Uterus (tissue), 4 donors: Measurements from ENCODE around the gene IFITM5. TPM values are rescaled to one million over a fixed set of nuclear protein-coding genes. Genes with fewer than 3 reads are reported as not detected.

ENCODE experiments used
- DNase-seq, 2 donors: peaks; one replicate each; pipeline ENCODE4 v3.0.0-alpha.2; 2019 to 2020
- H3K27ac ChIP-seq, 2 donors: fragments of 200-600 bp; sonication (generic); 1 replicate in 1 of 2; 2 replicates in 1 of 2; pipeline ENCODE4 v1.5.1; 2016 to 2018
- H3K27me3 ChIP-seq, 2 donors: fragments of 200-600 bp; sonication (generic); one replicate each; pipeline ENCODE4 v1.5.1; 2018 to 2019; ENCODE audit warnings: control low read depth in 1 of 2
- H3K36me3 ChIP-seq, 2 donors: fragments of 200-600 bp; sonication (generic); one replicate each; pipeline ENCODE4 v1.5.1; 2019; ENCODE audit warnings: control low read depth in 1 of 2
- H3K4me1 ChIP-seq, 2 donors: fragments of 200-600 bp; sonication (generic); one replicate each; pipeline ENCODE4 v1.5.1; 2018 to 2019; ENCODE audit warnings: control low read depth in 1 of 2
- H3K4me3 ChIP-seq, 2 donors: fragments of 200-600 bp; sonication (generic); 1 replicate in 1 of 2; 2 replicates in 1 of 2; pipeline ENCODE4 v1.5.1; 2018 to 2019; ENCODE audit warnings: mild to moderate bottlenecking in 1 of 2
- H3K9me3 ChIP-seq, 2 donors: fragments of 200-600 bp; sonication (generic); one replicate each; pipeline ENCODE4 v1.5.1; 2019; ENCODE audit warnings: control low read depth in 1 of 2
- POLR2A ChIP-seq, 2 donors: fragments of 450-650 bp; IDR thresholded peaks; one replicate each; pipeline ENCODE4 v1.6.1; 2016; ENCODE audit warnings: antibody characterized with exemption in 2 of 2, mild to moderate bottlenecking in 1 of 2, moderate library complexity in 1 of 2
- intact Hi-C: fragments of 100-400 bp; cut with DNase I; formaldehyde crosslinking; loops from one replicate; pipeline ENCODE4 v1.15.1; 2023; ENCODE audit warnings: low total_unique reads
- total RNA-seq, 4 donors: library from RNA; depleted of rRNA in 3 of 4; stranded (reverse); fragments of >200 nt in 3 of 4; gene quantifications; one replicate each; pipeline versions ENCODE4 v1.1.0 to v1.2.4, GENCODE V29; 2014 to 2023
- TF ChIP-seq, protein P1 (sequence below), 4 experiments: fragments of 200-600 bp in 2 of 4; fragments of 450-650 bp in 2 of 4; sonication (generic) in 2 of 4; IDR thresholded peaks; one replicate each; pipeline ENCODE4 v1.5.1; 2016 to 2019; ENCODE audit warnings: antibody characterized with exemption in 4 of 4, mild to moderate bottlenecking in 2 of 4, moderate library complexity in 1 of 4
- donor health status: DM: yes; HTN: yes; CAD: no.

Gene IFITM5
- not detected for total RNA-seq

DNA sequence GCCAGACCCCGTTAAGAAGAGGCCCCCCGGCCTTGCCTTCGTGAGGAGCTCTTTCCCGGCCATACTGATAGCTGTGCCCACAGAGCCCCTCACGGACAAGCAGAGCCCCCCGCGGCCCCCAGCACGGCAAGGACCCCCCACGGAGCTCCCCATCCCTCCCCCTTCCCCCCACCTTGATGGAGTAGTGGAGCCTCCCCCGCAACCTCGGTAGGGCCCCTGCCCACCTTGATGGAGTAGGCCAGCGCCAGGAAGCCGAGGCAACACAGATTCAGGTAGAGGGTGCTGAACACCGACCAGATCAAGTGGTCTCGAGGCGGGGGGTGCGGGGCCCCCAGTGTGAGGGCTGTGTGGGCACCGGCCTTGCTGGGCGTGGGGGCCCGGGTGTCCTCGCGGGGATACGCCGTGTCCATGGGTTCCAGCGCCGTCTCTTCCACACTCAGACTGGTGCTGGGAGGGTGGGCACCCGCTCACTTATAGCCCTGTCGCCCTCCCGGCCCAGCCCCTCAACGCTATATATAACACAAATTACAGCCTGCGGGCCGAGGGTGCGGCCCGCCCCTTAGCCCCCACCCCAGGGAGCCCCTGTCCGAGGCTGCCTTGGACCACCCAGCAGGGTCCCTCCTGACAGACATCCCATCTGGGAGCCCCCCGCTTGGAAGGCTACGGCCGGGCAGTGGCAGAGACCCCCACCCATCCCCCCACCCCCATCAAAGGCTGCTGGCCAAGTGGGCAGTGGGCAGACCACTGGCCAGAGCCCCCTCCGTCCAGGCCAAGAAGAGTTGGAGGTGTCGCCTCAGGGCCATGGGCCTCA is at the start of gene IFITM5:
IFITM5 (minus strand) TSS at position 446 of the 811 bp plus-strand sequence; CDS start at position 410, 36 bp downstream.
- H3K4me1 ChIP-seq: no peaks in the 10 kb centered on the region
- H3K36me3 ChIP-seq: no peaks in the 10 kb centered on the region
- peaks cover 0 to 5% of the 10 kb centered on the region in 2 donors for H3K27me3 ChIP-seq
- intact Hi-C loops: no loop called here
- TF ChIP-seq POLR2A (IDR thresholded peaks at IDR 0.05): no peak
- TF ChIP-seq, protein P1, sequence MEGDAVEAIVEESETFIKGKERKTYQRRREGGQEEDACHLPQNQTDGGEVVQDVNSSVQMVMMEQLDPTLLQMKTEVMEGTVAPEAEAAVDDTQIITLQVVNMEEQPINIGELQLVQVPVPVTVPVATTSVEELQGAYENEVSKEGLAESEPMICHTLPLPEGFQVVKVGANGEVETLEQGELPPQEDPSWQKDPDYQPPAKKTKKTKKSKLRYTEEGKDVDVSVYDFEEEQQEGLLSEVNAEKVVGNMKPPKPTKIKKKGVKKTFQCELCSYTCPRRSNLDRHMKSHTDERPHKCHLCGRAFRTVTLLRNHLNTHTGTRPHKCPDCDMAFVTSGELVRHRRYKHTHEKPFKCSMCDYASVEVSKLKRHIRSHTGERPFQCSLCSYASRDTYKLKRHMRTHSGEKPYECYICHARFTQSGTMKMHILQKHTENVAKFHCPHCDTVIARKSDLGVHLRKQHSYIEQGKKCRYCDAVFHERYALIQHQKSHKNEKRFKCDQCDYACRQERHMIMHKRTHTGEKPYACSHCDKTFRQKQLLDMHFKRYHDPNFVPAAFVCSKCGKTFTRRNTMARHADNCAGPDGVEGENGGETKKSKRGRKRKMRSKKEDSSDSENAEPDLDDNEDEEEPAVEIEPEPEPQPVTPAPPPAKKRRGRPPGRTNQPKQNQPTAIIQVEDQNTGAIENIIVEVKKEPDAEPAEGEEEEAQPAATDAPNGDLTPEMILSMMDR (IDR thresholded peaks at IDR 0.05): no peak
- H3K4me3 ChIP-seq: no peak within 1 kb of the TSS
- no peak within 1 kb of the TSS for H3K27ac ChIP-seq
- no peak for DNase-seq
- H3K9me3 ChIP-seq: no peaks in the 10 kb centered on the region

DNA sequence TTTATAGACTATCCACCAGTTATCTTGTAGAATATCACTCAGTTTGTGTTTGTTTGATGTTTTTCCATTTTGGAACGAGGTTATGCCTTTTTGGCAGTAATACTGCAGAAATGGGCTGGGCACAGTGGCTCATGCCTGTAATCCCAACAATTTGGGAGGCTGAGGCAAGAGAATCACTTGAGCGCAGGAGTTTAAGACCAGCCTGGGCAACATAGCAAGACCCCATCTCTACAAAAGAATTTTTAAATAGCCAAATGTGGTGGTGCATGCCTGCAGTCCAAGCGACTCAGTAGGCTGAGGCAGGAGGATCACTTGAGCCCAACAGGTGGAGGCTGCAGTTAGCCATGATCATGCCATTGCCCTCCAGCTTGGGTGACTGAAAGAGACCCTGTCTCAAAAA is 47.2 kb upstream of the IFITM5 start:
- intact Hi-C loops: no loop called here
- no peaks in the 10 kb centered on the region for H3K4me1 ChIP-seq
- no peaks in the 10 kb centered on the region for H3K36me3 ChIP-seq
- H3K27me3 ChIP-seq: no peaks in the 10 kb centered on the region
- TF ChIP-seq, protein P1 (IDR thresholded peaks at IDR 0.05): no peak
- TF ChIP-seq POLR2A (IDR thresholded peaks at IDR 0.05): no peak
- no peak overlapping the region for H3K4me3 ChIP-seq
- H3K9me3 ChIP-seq: no peaks in the 10 kb centered on the region
- no peak for DNase-seq
- H3K27ac ChIP-seq: no peak overlapping the region

GRCh38 chr11:344836-345578 is 45.7 kb upstream of the IFITM5 start:
- DNase-seq: no peak
- TF ChIP-seq POLR2A (IDR thresholded peaks at IDR 0.05): no peak
- TF ChIP-seq, protein P1 (IDR thresholded peaks at IDR 0.05): no peak
- no peaks in the 10 kb centered on the region for H3K4me1 ChIP-seq
- no peaks in the 10 kb centered on the region for H3K27me3 ChIP-seq
- H3K36me3 ChIP-seq: no peaks in the 10 kb centered on the region
- intact Hi-C loops: no loop called here
- no peak overlapping the region for H3K4me3 ChIP-seq
- no peaks in the 10 kb centered on the region for H3K9me3 ChIP-seq
- H3K27ac ChIP-seq: no peak overlapping the region

DNA sequence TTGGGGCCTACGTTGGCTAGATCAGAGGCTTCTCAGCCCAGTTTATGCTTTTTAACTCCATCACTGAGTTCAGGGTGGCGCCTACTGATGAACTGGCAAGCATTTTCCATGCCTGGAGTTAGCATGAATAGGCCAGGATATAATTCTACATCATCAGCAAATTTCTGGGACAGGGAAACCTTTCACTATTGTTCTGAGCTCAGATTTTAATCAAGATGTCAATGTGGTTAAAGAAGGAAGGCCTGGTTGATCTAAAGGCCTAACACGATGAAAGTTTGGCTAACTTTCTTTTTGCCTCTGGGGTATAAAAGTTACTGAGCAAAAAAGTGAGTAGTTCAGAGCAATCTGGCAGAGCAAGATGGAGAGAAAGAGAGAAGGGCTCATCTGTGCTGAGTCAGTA is 43.0 kb upstream of the IFITM5 start:
- Histone ChIP-seq H3K36me3 (no peaks in the 10 kb centered on the region), H3K4me1 (no peaks in the 10 kb centered on the region), H3K27me3 (no peaks in the 10 kb centered on the region), H3K27ac (peak overlapping the region in 1 of 2 donors; percentile 27), H3K9me3 (no peaks in the 10 kb centered on the region), H3K4me3 (no peak overlapping the region)
- no peak for TF ChIP-seq POLR2A (IDR thresholded peaks at IDR 0.05)
- TF ChIP-seq, protein P1 (IDR thresholded peaks at IDR 0.05): no peak
- intact Hi-C loops: no loop called here
- no peak for DNase-seq
